ENCODE data around the gene GALNT13.

DNA sequence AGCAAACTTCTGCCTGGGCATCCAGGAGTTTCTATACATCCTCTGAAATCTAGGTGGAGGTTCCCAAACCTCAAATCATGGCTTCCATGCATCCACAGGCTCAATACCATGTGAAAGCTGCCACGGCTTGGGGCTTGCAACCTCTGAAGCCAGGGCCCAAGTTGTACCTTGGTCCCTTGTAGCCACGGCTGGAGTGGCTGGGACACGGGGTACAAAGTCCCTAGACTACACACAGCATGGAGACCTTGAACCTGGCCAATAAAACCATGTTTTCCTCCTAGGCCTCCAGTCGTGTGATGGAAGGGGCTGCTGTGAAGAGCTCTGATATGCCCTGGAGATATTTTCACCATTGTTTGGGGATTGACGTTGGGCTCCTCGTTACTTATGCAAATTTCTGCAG is 43.4 kb upstream of the GALNT13 start:
- TF ChIP-seq, protein P1, sequence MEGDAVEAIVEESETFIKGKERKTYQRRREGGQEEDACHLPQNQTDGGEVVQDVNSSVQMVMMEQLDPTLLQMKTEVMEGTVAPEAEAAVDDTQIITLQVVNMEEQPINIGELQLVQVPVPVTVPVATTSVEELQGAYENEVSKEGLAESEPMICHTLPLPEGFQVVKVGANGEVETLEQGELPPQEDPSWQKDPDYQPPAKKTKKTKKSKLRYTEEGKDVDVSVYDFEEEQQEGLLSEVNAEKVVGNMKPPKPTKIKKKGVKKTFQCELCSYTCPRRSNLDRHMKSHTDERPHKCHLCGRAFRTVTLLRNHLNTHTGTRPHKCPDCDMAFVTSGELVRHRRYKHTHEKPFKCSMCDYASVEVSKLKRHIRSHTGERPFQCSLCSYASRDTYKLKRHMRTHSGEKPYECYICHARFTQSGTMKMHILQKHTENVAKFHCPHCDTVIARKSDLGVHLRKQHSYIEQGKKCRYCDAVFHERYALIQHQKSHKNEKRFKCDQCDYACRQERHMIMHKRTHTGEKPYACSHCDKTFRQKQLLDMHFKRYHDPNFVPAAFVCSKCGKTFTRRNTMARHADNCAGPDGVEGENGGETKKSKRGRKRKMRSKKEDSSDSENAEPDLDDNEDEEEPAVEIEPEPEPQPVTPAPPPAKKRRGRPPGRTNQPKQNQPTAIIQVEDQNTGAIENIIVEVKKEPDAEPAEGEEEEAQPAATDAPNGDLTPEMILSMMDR (conservative IDR thresholded peaks at IDR 0.05; ENCODE audit: low read length) = no peak
- TF ChIP-seq EZH2phosphoT487 (IDR thresholded peaks at IDR 0.05; ENCODE audit: borderline replicate concordance) = no peak
